Fibroblast of lung (primary cell): ENCODE measurements around the gene UBR4. TPM values are rescaled to one million over a fixed set of nuclear protein-coding genes. Genes with fewer than 3 reads are reported as not detected.

Experiments used
- DNase-seq, 2 donors: peaks; one replicate each; pipeline versions ENCODE4 v3.0.0 to v3.0.0-alpha.2; 2010; ENCODE audit warnings: low read depth in 2 of 2
- H2AFZ ChIP-seq: 2 replicates; pipeline ENCODE4 v1.5.1; 2012; ENCODE audit warnings: low read length, control low read depth, inconsistent platforms
- H3K27ac ChIP-seq: 2 replicates; pipeline ENCODE4 v1.5.1; 2011; ENCODE audit warnings: low read length, control low read depth; ENCODE audit not compliant: insufficient read depth
- H3K27me3 ChIP-seq: 2 replicates; pipeline ENCODE4 v1.5.1; 2011; ENCODE audit warnings: mild to moderate bottlenecking, low read length; ENCODE audit not compliant: control insufficient read depth, insufficient read depth
- H3K36me3 ChIP-seq: 2 replicates; pipeline ENCODE4 v1.5.1; 2011; ENCODE audit warnings: low read length; ENCODE audit not compliant: control insufficient read depth, insufficient read depth
- H3K4me1 ChIP-seq: 2 replicates; pipeline ENCODE4 v1.5.1; 2011; ENCODE audit warnings: low read length; ENCODE audit not compliant: control insufficient read depth, insufficient read depth; ENCODE audit errors: extremely low read depth
- H3K4me2 ChIP-seq: 2 replicates; pipeline ENCODE4 v1.5.1; 2011; ENCODE audit warnings: low read length, control low read depth; ENCODE audit not compliant: insufficient read depth; ENCODE audit errors: extremely low read depth
- H3K4me3 ChIP-seq, 4 experiments: fragments of 200-600 bp in 1 of 4; sonication (generic) in 1 of 4; replicated peaks in 1 of 4; 2 replicates each; pipeline ENCODE4 v1.5.1; 2011 to 2016; ENCODE audit warnings: low read length in 4 of 4, low read depth in 3 of 4, mild to moderate bottlenecking in 3 of 4, control low read depth in 2 of 4, inconsistent platforms in 1 of 4, mixed read lengths in 1 of 4; ENCODE audit not compliant: insufficient read depth in 1 of 4; ENCODE audit errors: control extremely low read depth in 1 of 4
- H3K79me2 ChIP-seq: 2 replicates; pipeline ENCODE4 v1.5.1; 2012; ENCODE audit warnings: mild to moderate bottlenecking, low read length, inconsistent platforms; ENCODE audit not compliant: control insufficient read depth, insufficient read depth
- H3K9ac ChIP-seq: 2 replicates; pipeline ENCODE4 v1.5.1; 2011; ENCODE audit warnings: mild to moderate bottlenecking, low read length, control low read depth; ENCODE audit not compliant: insufficient read depth
- H3K9me3 ChIP-seq: 2 replicates; pipeline ENCODE4 v1.5.1; 2012; ENCODE audit warnings: low read depth, low read length; ENCODE audit not compliant: control insufficient read depth, insufficient read depth
- H4K20me1 ChIP-seq: 2 replicates; pipeline ENCODE4 v1.5.1; 2011; ENCODE audit warnings: low read length; ENCODE audit not compliant: control insufficient read depth, insufficient read depth; ENCODE audit errors: extremely low read depth
- CTCF ChIP-seq, 2 donors: IDR thresholded peaks in 1 of 2; conservative IDR thresholded peaks in 1 of 2; 1 replicate in 1 of 2; 2 replicates in 1 of 2; pipeline ENCODE4 v1.5.1; 2011 to 2012; ENCODE audit warnings: low read length in 2 of 2, control low read depth in 1 of 2, inconsistent platforms in 1 of 2, low read depth in 1 of 2, mild to moderate bottlenecking in 1 of 2
- EZH2 ChIP-seq: IDR thresholded peaks from 2 replicates; pipeline ENCODE4 v1.5.1; 2012; ENCODE audit warnings: low read length, control low read depth, mild to moderate bottlenecking; ENCODE audit errors: missing control alignments
- polyA plus RNA-seq, 2 donors: library from polyadenylated mRNA; depleted of rRNA in 1 of 2; stranded (reverse) in 1 of 2; unstranded in 1 of 2; fragments of >200 nt; gene quantifications; 2 replicates each; pipeline ENCODE4 v1.2.1, GENCODE V29; 2011 to 2012; ENCODE audit warnings: missing spikeins in 1 of 2
- total RNA-seq: library from RNA; depleted of rRNA; stranded (reverse); fragments of >200 nt; gene quantifications from 2 replicates; pipeline ENCODE4 v1.2.1, GENCODE V29; 2014

The UBR4 gene
- total and polyA plus RNA-seq, 2 donors (not counting 1 experiment from before 2014, with no cell fraction given) = 32.0 to 164 TPM

- H2AFZ ChIP-seq = no peak overlapping the region
- no peak overlapping the region for H3K4me2 ChIP-seq
- no peak overlapping the region for H3K27ac ChIP-seq
- H3K4me1 ChIP-seq = peaks cover 6% of the 10 kb centered on the region
- peaks cover 13% of the 10 kb centered on the region for H3K36me3 ChIP-seq
- no peaks in the 10 kb centered on the region for H3K27me3 ChIP-seq
- H3K9ac ChIP-seq = no peak overlapping the region
- H3K4me3 ChIP-seq = no peak overlapping the region
- peaks cover 58% of the 10 kb centered on the region for H3K79me2 ChIP-seq
- H3K9me3 ChIP-seq = no peaks in the 10 kb centered on the region
- no peaks in the 10 kb centered on the region for H4K20me1 ChIP-seq
- no peak for DNase-seq
- TF ChIP-seq EZH2 (no peak), CTCF (conservative IDR thresholded peaks at IDR 0.05 in 1 of 2, IDR thresholded peaks at IDR 0.05 in 1 of 2; ENCODE audit: low read depth in 1 of 2, low read length in 2 of 2) (no peak)
Measured at GRCh38 chr1:19254416-19254815, 44.4 kb upstream of the UBR4 start.

GRCh38 chr1:19251305-19252196, 41.5 kb upstream of the UBR4 start, which contains the start of the genes EMC1 and MRTO4:
TSS of gene EMC1 (minus strand) at chr1:19251524. CDS start at chr1:19251509, 15 bp downstream.
TSS of gene MRTO4 (plus strand) at chr1:19251805. CDS start at chr1:19251836, 31 bp downstream.
- Histone ChIP-seq H3K36me3 (no peaks in the 10 kb centered on the region), H3K4me3 (peak within 1 kb of the TSS; percentile 72 to 99 (median 84)), H3K9ac (peak within 1 kb of the TSS; percentile 94), H4K20me1 (no peaks in the 10 kb centered on the region), H3K9me3 (no peaks in the 10 kb centered on the region), H3K4me1 (peaks cover 6% of the 10 kb centered on the region), H2AFZ (peak within 1 kb of the TSS; percentile 91), H3K27me3 (no peaks in the 10 kb centered on the region), H3K4me2 (peak within 1 kb of the TSS; percentile 72), H3K27ac (peak within 1 kb of the TSS; percentile 87), H3K79me2 (peaks cover 77% of the 10 kb centered on the region)
- TF ChIP-seq CTCF (conservative IDR thresholded peaks at IDR 0.05 in 1 of 2, IDR thresholded peaks at IDR 0.05 in 1 of 2; ENCODE audit: low read depth in 1 of 2, low read length in 2 of 2) (no peak), EZH2 (no peak)
- DNase-seq = peak; percentile 74 to 75

DNA sequence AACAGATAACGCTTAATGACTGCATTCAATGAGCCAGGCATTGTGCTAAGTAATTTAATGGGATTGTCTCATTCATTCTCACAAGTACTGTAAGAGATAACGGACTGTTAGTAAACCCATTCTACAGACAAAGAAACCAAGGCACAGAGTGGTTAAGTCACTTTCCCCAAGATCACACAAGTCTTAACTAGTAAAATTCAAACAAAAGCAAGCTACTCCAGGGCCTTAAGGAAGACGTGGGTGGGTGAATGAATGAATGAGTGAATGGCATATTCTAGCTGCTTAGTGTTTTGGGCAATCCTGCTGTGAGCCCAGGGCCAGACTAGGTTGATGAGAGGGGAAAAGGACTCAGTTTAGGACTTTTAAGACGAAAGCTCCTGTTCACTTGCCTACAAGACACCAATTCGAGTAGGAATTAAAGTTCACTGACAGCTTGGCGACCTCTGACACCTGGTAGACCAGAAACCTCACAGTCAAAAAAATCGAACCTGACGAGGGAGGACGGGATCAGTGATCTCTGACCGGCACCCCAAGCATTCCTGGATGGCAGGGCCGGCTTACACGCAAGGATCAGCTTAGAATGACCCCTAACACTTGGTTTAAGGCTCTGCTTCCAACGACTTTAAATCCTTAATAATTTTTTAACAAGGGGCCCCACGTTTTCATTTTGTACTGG, 40.7 kb upstream of the UBR4 start:
- peak overlapping the region; percentile 72 for H3K4me2 ChIP-seq
- H2AFZ ChIP-seq = peak overlapping the region; percentile 91
- no peaks in the 10 kb centered on the region for H3K9me3 ChIP-seq
- H3K27ac ChIP-seq = peak overlapping the region; percentile 87
- DNase-seq = no peak
- H3K36me3 ChIP-seq = no peaks in the 10 kb centered on the region
- H3K9ac ChIP-seq = peak overlapping the region; percentile 94
- H3K4me3 ChIP-seq = peak overlapping the region; percentile 72 to 99 (median 84)
- peaks cover 6% of the 10 kb centered on the region for H3K4me1 ChIP-seq
- TF ChIP-seq CTCF (conservative IDR thresholded peaks at IDR 0.05 in 1 of 2, IDR thresholded peaks at IDR 0.05 in 1 of 2; ENCODE audit: low read depth in 1 of 2, low read length in 2 of 2) = no peak
- TF ChIP-seq EZH2 = no peak
- H3K27me3 ChIP-seq = no peaks in the 10 kb centered on the region
- peaks cover 78% of the 10 kb centered on the region for H3K79me2 ChIP-seq
- H4K20me1 ChIP-seq = no peaks in the 10 kb centered on the region
